H1 (cell line): ENCODE measurements around the gene LFNG. TPM values are rescaled to one million over a fixed set of nuclear protein-coding genes. Genes with fewer than 3 reads are reported as not detected.

ENCODE experiments used
- CTCF ChIA-PET: fragments of 300-600 bp; sonication (Branson Sonifier 250); formaldehyde crosslinking; loops from one replicate; lab custom pipeline; 2021; ENCODE audit not compliant: partially characterized antibody; lab: Charles Lee
- POLR2A ChIA-PET: fragments of 300-600 bp; sonication (Branson Sonifier 250); formaldehyde crosslinking; loops from one replicate; lab custom pipeline; 2021; ENCODE audit warnings: inconsistent platforms; ENCODE audit not compliant: partially characterized antibody; lab: Charles Lee
- DNase-seq, 2 experiments: peaks; one replicate each; pipeline versions ENCODE4 v3.0.0 to v3.0.0-alpha.2; 2010 to 2022; ENCODE audit warnings: low spot score in 2 of 2, low read depth in 1 of 2, mixed read lengths in 1 of 2
- FAIRE-seq: peaks from 2 replicates; lab custom pipeline; 2011; peaks lifted over from hg19 to GRCh38; lab: Jason Lieb, UNC
- H2AFZ ChIP-seq: 2 replicates; pipeline ENCODE4 v1.8.1; 2012; ENCODE audit warnings: low read length, inconsistent platforms
- H2AK5ac ChIP-seq: 2 replicates; pipeline ENCODE4 v1.6.1; 2013; ENCODE audit warnings: low read depth, low read length
- H2BK120ac ChIP-seq: replicated peaks from 2 replicates; pipeline ENCODE3; 2013; ENCODE audit warnings: low read depth, low read length, inconsistent platforms
- H2BK12ac ChIP-seq: 2 replicates; pipeline ENCODE4 v1.6.1; 2013; ENCODE audit warnings: low read depth, low read length
- H2BK15ac ChIP-seq: 2 replicates; pipeline ENCODE4 v1.6.1; 2013; ENCODE audit warnings: low read length
- H2BK20ac ChIP-seq: 2 replicates; pipeline ENCODE4 v1.6.1; 2013; ENCODE audit warnings: low read length
- H2BK5ac ChIP-seq: 2 replicates; pipeline ENCODE4 v1.6.1; 2013; ENCODE audit warnings: low read depth, low read length
- H3K14ac ChIP-seq: 2 replicates; pipeline ENCODE4 v1.6.1; 2013; ENCODE audit warnings: inconsistent platforms; ENCODE audit not compliant: insufficient read length
- H3K18ac ChIP-seq: 2 replicates; pipeline ENCODE4 v1.6.1; 2013; ENCODE audit warnings: low read length; ENCODE audit errors: extremely low read depth
- H3K23ac ChIP-seq: 2 replicates; pipeline ENCODE4 v1.6.1; 2013; ENCODE audit warnings: inconsistent platforms; ENCODE audit not compliant: insufficient read length
- H3K23me2 ChIP-seq: 2 replicates; pipeline ENCODE4 v1.6.1; 2013; ENCODE audit warnings: low read depth, low read length
- H3K27ac ChIP-seq: 2 replicates; pipeline ENCODE4 v1.6.1; 2011; ENCODE audit warnings: low read depth, low read length, inconsistent platforms
- H3K27me3 ChIP-seq, 4 experiments: replicated peaks in 1 of 4; 1 replicate in 1 of 4; 2 replicates in 3 of 4; pipeline versions ENCODE4 v1.6.1 to v1.8.1; 2011 to 2013; ENCODE audit warnings: low read length in 3 of 4, mild to moderate bottlenecking in 3 of 4, inconsistent platforms in 2 of 4, mixed read lengths in 2 of 4, moderate library complexity in 1 of 4; ENCODE audit not compliant: control insufficient read depth in 3 of 4, insufficient read depth in 3 of 4; ENCODE audit errors: extremely low read depth in 1 of 4
- H3K36me3 ChIP-seq, 4 experiments: 2 replicates each; pipeline versions ENCODE4 v1.6.1 to v1.8.1; 2011 to 2013; ENCODE audit warnings: mild to moderate bottlenecking in 4 of 4, low read length in 3 of 4, moderate library complexity in 2 of 4, control low read depth in 1 of 4, inconsistent platforms in 1 of 4; ENCODE audit not compliant: insufficient read depth in 4 of 4, control insufficient read depth in 2 of 4
- H3K4ac ChIP-seq: replicated peaks from 2 replicates; pipeline ENCODE3; 2013; ENCODE audit warnings: low read length, low read depth, mixed read lengths, inconsistent platforms; ENCODE audit not compliant: insufficient read length
- H3K4me1 ChIP-seq, 4 experiments: replicated peaks in 1 of 4; 1 replicate in 1 of 4; 2 replicates in 3 of 4; pipeline versions ENCODE4 v1.6.1 to v1.8.1; 2011 to 2013; ENCODE audit warnings: low read length in 3 of 4, inconsistent platforms in 2 of 4, mixed read lengths in 1 of 4; ENCODE audit not compliant: insufficient read depth in 4 of 4, control insufficient read depth in 3 of 4
- H3K4me2 ChIP-seq, 2 experiments: 2 replicates each; pipeline versions ENCODE4 v1.6.1 to v1.8.1; 2011 to 2013; ENCODE audit warnings: low read depth in 2 of 2, low read length in 2 of 2, control low read depth in 1 of 2, inconsistent platforms in 1 of 2, mild to moderate bottlenecking in 1 of 2; ENCODE audit not compliant: insufficient read depth in 1 of 2
- H3K4me3 ChIP-seq, 4 experiments: fragments of 200-600, 300-600 bp in 1 of 4; sonication (generic), shearing (Covaris generic), sonication (Bioruptor Twin) in 1 of 4; 2 replicates each; pipeline versions ENCODE4 v1.5.1 to v1.8.1; 2011 to 2016; ENCODE audit warnings: low read length in 4 of 4, low read depth in 3 of 4, control low read depth in 2 of 4, inconsistent platforms in 2 of 4, mild to moderate bottlenecking in 2 of 4, mixed read lengths in 1 of 4, moderate library complexity in 1 of 4; ENCODE audit not compliant: insufficient read depth in 2 of 4; ENCODE audit errors: extremely low read depth in 1 of 4
- H3K56ac ChIP-seq: replicated peaks from 2 replicates; pipeline ENCODE3; 2013; ENCODE audit warnings: low read depth, mild to moderate bottlenecking, mixed read lengths, low read length, inconsistent platforms; ENCODE audit not compliant: insufficient read length
- H3K79me1 ChIP-seq: 2 replicates; pipeline ENCODE4 v1.6.1; 2013; ENCODE audit warnings: low read depth, low read length, control low read depth
- H3K79me2 ChIP-seq, 2 experiments: 2 replicates each; pipeline versions ENCODE4 v1.6.1 to v1.8.1; 2012 to 2013; ENCODE audit warnings: low read length in 2 of 2, mild to moderate bottlenecking in 2 of 2, inconsistent platforms in 1 of 2; ENCODE audit not compliant: insufficient read depth in 2 of 2, control insufficient read depth in 1 of 2
- H3K9ac ChIP-seq, 4 experiments: replicated peaks in 1 of 4; 1 replicate in 1 of 4; 2 replicates in 3 of 4; pipeline versions ENCODE4 v1.6.1 to v1.8.1; 2011 to 2013; ENCODE audit warnings: low read depth in 3 of 4, low read length in 3 of 4, control low read depth in 2 of 4, mild to moderate bottlenecking in 2 of 4, moderate library complexity in 2 of 4, inconsistent platforms in 1 of 4; ENCODE audit errors: extremely low read depth in 1 of 4
- H3K9me3 ChIP-seq, 2 experiments: 2 replicates each; pipeline versions ENCODE4 v1.6.1 to v1.8.1; 2012 to 2013; ENCODE audit warnings: mild to moderate bottlenecking in 2 of 2, moderate library complexity in 2 of 2, control low read depth in 1 of 2, inconsistent platforms in 1 of 2, low read depth in 1 of 2, low read length in 1 of 2, mixed read lengths in 1 of 2; ENCODE audit not compliant: insufficient read depth in 2 of 2
- H4K20me1 ChIP-seq, 2 experiments: replicated peaks in 1 of 2; 2 replicates each; pipeline versions ENCODE3 to v1.8.1; 2011 to 2013; ENCODE audit warnings: inconsistent platforms in 2 of 2, low read length in 2 of 2, mild to moderate bottlenecking in 1 of 2; ENCODE audit not compliant: insufficient read depth in 2 of 2, control insufficient read depth in 1 of 2
- H4K5ac ChIP-seq: 2 replicates; pipeline ENCODE4 v1.6.1; 2013; ENCODE audit warnings: low read length, low read depth, mixed read lengths, inconsistent platforms; ENCODE audit not compliant: insufficient read length
- H4K8ac ChIP-seq: 2 replicates; pipeline ENCODE4 v1.8.0; 2013; ENCODE audit warnings: mild to moderate bottlenecking, moderate library complexity, low read length, inconsistent platforms; ENCODE audit not compliant: insufficient read depth; ENCODE audit errors: extremely low read depth
- H4K91ac ChIP-seq: replicated peaks from 2 replicates; pipeline ENCODE3; 2013; ENCODE audit warnings: low read length, mixed read lengths, inconsistent platforms; ENCODE audit not compliant: insufficient read length
- BRCA1 ChIP-seq: IDR thresholded peaks from 2 replicates; pipeline ENCODE4 v1.6.1; 2012; ENCODE audit warnings: low read depth, low read length, improper control_type of control experiment
- CHD1 ChIP-seq: IDR thresholded peaks from 2 replicates; pipeline ENCODE4 v1.6.1; 2012; ENCODE audit warnings: low read depth, low read length, improper control_type of control experiment
- CTBP2 ChIP-seq: IDR thresholded peaks from 2 replicates; pipeline ENCODE4 v1.7.0; 2011; ENCODE audit warnings: borderline replicate concordance, mild to moderate bottlenecking, moderate library complexity, mixed read lengths, low read length; ENCODE audit not compliant: insufficient read depth, insufficient read length
- EZH2 ChIP-seq: fragments of 200-600 bp; sonication (generic); IDR thresholded peaks from 2 replicates; pipeline ENCODE4 v1.7.1; 2012; ENCODE audit warnings: low read depth, mild to moderate bottlenecking, moderate library complexity, low read length, inconsistent platforms; ENCODE audit not compliant: severe bottlenecking
- KDM1A ChIP-seq: fragments of 200-600, 300-600 bp; sonication (generic); IDR thresholded peaks from 2 replicates; pipeline ENCODE4 v1.7.1; 2016; ENCODE audit warnings: mild to moderate bottlenecking, low read length, borderline replicate concordance
- MAX ChIP-seq: IDR thresholded peaks from 2 replicates; pipeline ENCODE4 v1.6.1; 2012; ENCODE audit warnings: inconsistent platforms
- RXRA ChIP-seq: IDR thresholded peaks from 2 replicates; pipeline ENCODE4 v1.6.1; 2011; ENCODE audit warnings: low read depth, mild to moderate bottlenecking, low read length, moderate library complexity; ENCODE audit not compliant: insufficient read depth
- SAP30 ChIP-seq: fragments of 300-600 bp; sonication (generic); IDR thresholded peaks from 2 replicates; pipeline ENCODE4 v1.7.1; 2012; ENCODE audit warnings: low read length, moderate library complexity, mild to moderate bottlenecking, inconsistent platforms; ENCODE audit not compliant: insufficient read depth, insufficient replicate concordance
- TAF1 ChIP-seq: IDR thresholded peaks from 2 replicates; pipeline ENCODE4 v1.6.1; 2011; ENCODE audit warnings: mild to moderate bottlenecking, low read depth, low read length
- YY1 ChIP-seq: IDR thresholded peaks from 2 replicates; pipeline ENCODE4 v1.6.1; 2011; ENCODE audit warnings: low read depth, mild to moderate bottlenecking, low read length
- WGBS, 2 experiments: shearing (Covaris generic) in 1 of 2; methylation state at CpG; one replicate each; pipeline versions ENCODE4 v1.1.6 to v1.1.7; 2013 to 2015; ENCODE audit warnings: low lambda C conversion rate in 2 of 2, mixed read lengths in 2 of 2, inconsistent platforms in 1 of 2, low coverage in 1 of 2, missing lambda C conversion rate in 1 of 2; ENCODE audit not compliant: insufficient replicate concordance in 2 of 2, insufficient coverage in 1 of 2, insufficient read length in 1 of 2; ENCODE audit errors: extremely low coverage in 1 of 2, missing lambda C conversion rate in 1 of 2; 5-methylcytosine and 5-hydroxymethylcytosine counted together
- polyA plus RNA-seq, 7 experiments: library from polyadenylated mRNA; depleted of rRNA in 3 of 7; stranded (reverse) in 5 of 7; unstranded in 2 of 7; fragments of >200 nt in 5 of 7; fragments of 200-250 nt in 2 of 7; gene quantifications; 1 replicate in 5 of 7; 2 replicates in 1 of 7; 4 replicates in 1 of 7; pipeline versions ENCODE4 v1.2.1 to v1.2.3, GENCODE V29; 2011 to 2013; ENCODE audit warnings: missing spikeins in 2 of 7, mixed read lengths in 2 of 7
- total RNA-seq: library from RNA; stranded (reverse); fragmentation: NEBNext Ultra II Directional; extraction: Animal tissue kit (Norgen Biotek cat#: 25700); gene quantifications from 2 replicates; pipeline ENCODE4 v1.2.1, GENCODE V29; 2021

Gene LFNG
- total and polyA plus RNA-seq, 2 of the 8 experiments (the other 6 are each of a cell fraction or from before 2014, with no cell fraction given) = 31.6 to 35.6 TPM

GRCh38 chr7:2499719-2500430 is 19.7 kb upstream of the LFNG start:
- peak overlapping the region; percentile 99 for H3K18ac ChIP-seq
- H2AK5ac ChIP-seq = 0 out of 2 replicates have a peak overlapping the region, but pooled peaks have one; percentile 75
- no peak overlapping the region for H3K14ac ChIP-seq
- H4K91ac ChIP-seq = peak overlapping the region; percentile 98
- peak overlapping the region; percentile 82; the same call in 1 of the 2 replicates for H3K27ac ChIP-seq
- peak overlapping the region; percentile 89 for H2BK5ac ChIP-seq
- H3K23ac ChIP-seq = no peak overlapping the region
- WGBS, 2 experiments = 45% methylated on average over 17 of the region's 27 CpGs; no CpG with 5 or more reads in 1 of the 2 experiments
- H4K5ac ChIP-seq = peak overlapping the region; percentile 82
- peak overlapping the region; percentile 97 for H2BK120ac ChIP-seq
- POLR2A ChIA-PET = interaction anchor here (0.7 to 3.9 kb wide), 7 partner anchors 10 to 29 kb away, joined by 3 to 19 read pairs (median 5); no protein-coding TSS in a partner anchor
- peaks cover 0 to 45% (median 37%) of the 10 kb centered on the region in 4 experiments; a peak in 6 of 7 replicates for H3K4me1 ChIP-seq
- peak overlapping the region; percentile 98 for H2BK20ac ChIP-seq
- peak overlapping the region; percentile 16 to 19; a peak in 1 of 4 replicates for H3K4me2 ChIP-seq
- no peaks in the 10 kb centered on the region for H3K27me3 ChIP-seq
- peak overlapping the region; percentile 81; the same call in 1 of the 2 replicates for H2BK15ac ChIP-seq
- no peak overlapping the region for H3K4me3 ChIP-seq
- no peaks in the 10 kb centered on the region for H3K9me3 ChIP-seq
- DNase-seq (peak in 1 of 2 experiments; percentile 69), FAIRE-seq (no peak)
- no peaks in the 10 kb centered on the region for H4K20me1 ChIP-seq
- no peak overlapping the region for H2AFZ ChIP-seq
- H3K36me3 ChIP-seq = no peaks in the 10 kb centered on the region
- no peaks in the 10 kb centered on the region for H3K79me2 ChIP-seq
- H3K4ac ChIP-seq = peak overlapping the region; percentile 95
- peak overlapping the region; percentile 28 for H4K8ac ChIP-seq
- peak overlapping the region; percentile 99; the same call in 1 of the 2 replicates for H2BK12ac ChIP-seq
- no peak overlapping the region for H3K56ac ChIP-seq
- no peaks in the 10 kb centered on the region for H3K23me2 ChIP-seq
- H3K9ac ChIP-seq = peak overlapping the region in 1 of 4 experiments; percentile 12; a peak in 1 of 7 replicates
- H3K79me1 ChIP-seq = no peaks in the 10 kb centered on the region; the same call in 1 of the 2 replicates
- CTCF ChIA-PET = interaction anchor here (0.7 to 8.5 kb wide), 13 partner anchors 8 to 588 kb away, joined by 3 to 67 read pairs (median 3); no protein-coding TSS in a partner anchor
- TF ChIP-seq BRCA1 (no peak), MAX (0 out of 2 replicates have a peak, but pooled peaks have one; percentile 42), SAP30 (no peak), TAF1 (no peak), EZH2 (no peak), YY1 (0 out of 2 replicates have a peak, but pooled peaks have one; percentile 5), KDM1A (no peak), RXRA (no peak), CTBP2 (no peak), CHD1 (no peak)
